Measurements from ENCODE around the gene VPS35. TPM values are rescaled to one million over a fixed set of nuclear protein-coding genes. Genes with fewer than 3 reads are reported as not detected.

The VPS35 gene
- polyA plus RNA-seq, 1 donor from 2014 or later, result 155 TPM

GRCh38 chr16:46649588-46650253 lies 39.3 kb downstream of the VPS35 start:
- TF ChIP-seq EP300 (conservative IDR thresholded peaks at IDR 0.05; ENCODE audit: poor library complexity, severe bottlenecking), result no peak
- TF ChIP-seq CTCF (IDR thresholded peaks at IDR 0.05; ENCODE audit: poor library complexity, severe bottlenecking), result no peak
- no peak for TF ChIP-seq TAF1 (IDR thresholded peaks at IDR 0.05; ENCODE audit: low read depth)
- no peak for TF ChIP-seq RAD21 (conservative IDR thresholded peaks at IDR 0.05)
- no peak for TF ChIP-seq SMC3 (conservative IDR thresholded peaks at IDR 0.05; ENCODE audit: poor library complexity)
- no peak for TF ChIP-seq REST (IDR thresholded peaks at IDR 0.05; ENCODE audit: borderline replicate concordance)
- no peak for TF ChIP-seq EZH2 (IDR thresholded peaks at IDR 0.05; ENCODE audit: borderline replicate concordance, insufficient read depth, low read length, poor library complexity, severe bottlenecking)
- TF ChIP-seq MXI1 (conservative IDR thresholded peaks at IDR 0.05; ENCODE audit: poor library complexity, severe bottlenecking), result no peak
- no peak for TF ChIP-seq POLR2AphosphoS5 (IDR thresholded peaks at IDR 0.05)
- H3K4me2 ChIP-seq (ENCODE audit: low read length), result no peak overlapping the region
- no peaks in the 10 kb centered on the region for H4K20me1 ChIP-seq (ENCODE audit: insufficient read depth)
- no peaks in the 10 kb centered on the region for H3K79me2 ChIP-seq (replicated peaks; ENCODE audit: insufficient read depth, low read length)
- H2AFZ ChIP-seq (ENCODE audit: low read depth, low read length), result no peak overlapping the region
- no peak overlapping the region for H3K9ac ChIP-seq (ENCODE audit: low read length)
- no peaks in the 10 kb centered on the region for H3F3A ChIP-seq (ENCODE audit: insufficient read depth, low read length, poor library complexity, severe bottlenecking)
- no peak overlapping the region for H3K4me3 ChIP-seq (ENCODE audit: low read length)
- no peaks in the 10 kb centered on the region for H3K36me3 ChIP-seq (ENCODE audit: insufficient read depth, low read length)
- H3K27ac ChIP-seq (ENCODE audit: low read length), result no peak overlapping the region
- H3K9me3 ChIP-seq (ENCODE audit: low read length), result no peaks in the 10 kb centered on the region
- H3K9me2 ChIP-seq (ENCODE audit: insufficient read depth, low read length), result no peaks in the 10 kb centered on the region
- H3K27me3 ChIP-seq (ENCODE audit: insufficient read depth, low read depth, low read length), result no peaks in the 10 kb centered on the region

GRCh38 chr16:46648656-46649055 lies 40.3 kb downstream of the VPS35 start:
- no peaks in the 10 kb centered on the region for H3F3A ChIP-seq (ENCODE audit: insufficient read depth, low read length, poor library complexity, severe bottlenecking)
- no peaks in the 10 kb centered on the region for H3K27me3 ChIP-seq (ENCODE audit: insufficient read depth, low read depth, low read length)
- H3K36me3 ChIP-seq (ENCODE audit: insufficient read depth, low read length), result no peaks in the 10 kb centered on the region
- no peak overlapping the region for H3K9ac ChIP-seq (ENCODE audit: low read length)
- no peaks in the 10 kb centered on the region for H4K20me1 ChIP-seq (ENCODE audit: insufficient read depth)
- no peaks in the 10 kb centered on the region for H3K79me2 ChIP-seq (replicated peaks; ENCODE audit: insufficient read depth, low read length)
- TF ChIP-seq REST (IDR thresholded peaks at IDR 0.05; ENCODE audit: borderline replicate concordance) (no peak), SMC3 (conservative IDR thresholded peaks at IDR 0.05; ENCODE audit: poor library complexity) (no peak), RAD21 (conservative IDR thresholded peaks at IDR 0.05) (no peak), TAF1 (IDR thresholded peaks at IDR 0.05; ENCODE audit: low read depth) (no peak), EZH2 (IDR thresholded peaks at IDR 0.05; ENCODE audit: borderline replicate concordance, insufficient read depth, low read length, poor library complexity, severe bottlenecking) (no peak), EP300 (conservative IDR thresholded peaks at IDR 0.05; ENCODE audit: poor library complexity, severe bottlenecking) (no peak), MXI1 (conservative IDR thresholded peaks at IDR 0.05; ENCODE audit: poor library complexity, severe bottlenecking) (no peak), POLR2AphosphoS5 (IDR thresholded peaks at IDR 0.05) (no peak), CTCF (IDR thresholded peaks at IDR 0.05; ENCODE audit: poor library complexity, severe bottlenecking) (no peak)
- no peak overlapping the region for H2AFZ ChIP-seq (ENCODE audit: low read depth, low read length)
- no peaks in the 10 kb centered on the region for H3K9me3 ChIP-seq (ENCODE audit: low read length)
- H3K4me2 ChIP-seq (ENCODE audit: low read length), result no peak overlapping the region
- H3K9me2 ChIP-seq (ENCODE audit: insufficient read depth, low read length), result no peaks in the 10 kb centered on the region
- no peak overlapping the region for H3K4me3 ChIP-seq (ENCODE audit: low read length)
- no peak overlapping the region for H3K27ac ChIP-seq (ENCODE audit: low read length)
